T-cell (primary cell): ENCODE measurements around the gene PHKB. TPM values are rescaled to one million over a fixed set of nuclear protein-coding genes. Genes with fewer than 3 reads are reported as not detected.

Source experiments
- ATAC-seq, 4 experiments: fragments of 200-7000 bp in 3 of 4; fragments of 150-1000 bp in 1 of 4; cut with Tn5 transposase; replicated peaks in 1 of 4; 1 replicate in 3 of 4; 2 replicates in 1 of 4; pipeline ENCODE4 v1.10.0; 2021; ENCODE audit warnings: moderate library complexity in 3 of 4, mild to moderate bottlenecking in 2 of 4, moderate number of reproducible peaks in 1 of 4
- CTCF ChIA-PET, 2 donors: fragments of 300-600 bp; sonication (Branson Sonifier 250); formaldehyde crosslinking; loops; one replicate each; lab custom pipeline; 2022; ENCODE audit warnings: antibody characterized with exemption in 2 of 2; lab: Charles Lee
- POLR2A ChIA-PET, 2 donors: fragments of 300-600 bp; sonication (Branson Sonifier 250); formaldehyde crosslinking; loops; one replicate each; lab custom pipeline; 2022; ENCODE audit warnings: antibody characterized with exemption in 2 of 2; lab: Charles Lee
- DNase-seq, 35 experiments: peaks; one replicate each; pipeline versions ENCODE4 v3.0.0 to v3.0.0-alpha.2; 2013 to 2023
- H3K27ac ChIP-seq: one replicate; pipeline ENCODE4 v1.5.1; 2013; ENCODE audit warnings: low read length
- H3K27me3 ChIP-seq, 2 experiments: replicated peaks in 1 of 2; 1 replicate in 1 of 2; 2 replicates in 1 of 2; pipeline versions ENCODE4 v1.6.1 to v1.7.0; 2013; ENCODE audit warnings: low read length in 1 of 2, mixed read lengths in 1 of 2; ENCODE audit not compliant: control insufficient read depth in 2 of 2, insufficient read depth in 2 of 2; ENCODE audit errors: extremely low read depth in 1 of 2
- H3K36me3 ChIP-seq, 2 donors: 1 replicate in 1 of 2; 2 replicates in 1 of 2; pipeline versions ENCODE4 v1.6.1 to v1.7.0; 2013; ENCODE audit warnings: low read length in 1 of 2; ENCODE audit not compliant: control insufficient read depth in 2 of 2, insufficient read depth in 1 of 2; ENCODE audit errors: extremely low read depth in 1 of 2
- H3K4me1 ChIP-seq, 2 experiments: 1 replicate in 1 of 2; 2 replicates in 1 of 2; pipeline versions ENCODE4 v1.6.1 to v1.7.0; 2013; ENCODE audit warnings: low read length in 2 of 2, mixed read lengths in 1 of 2; ENCODE audit not compliant: insufficient read depth in 2 of 2, control insufficient read depth in 1 of 2; ENCODE audit errors: extremely low read depth in 1 of 2
- H3K4me3 ChIP-seq, 2 donors: 1 replicate in 1 of 2; 2 replicates in 1 of 2; pipeline versions ENCODE4 v1.5.1 to v1.7.0; 2013; ENCODE audit warnings: mild to moderate bottlenecking in 2 of 2, low read length in 1 of 2, moderate library complexity in 1 of 2; ENCODE audit not compliant: control insufficient read depth in 1 of 2; ENCODE audit errors: extremely low read depth in 1 of 2
- H3K9me3 ChIP-seq: 2 replicates; pipeline ENCODE4 v1.7.0; 2013
- H3K27ac Mint-ChIP-seq, 2 donors: one replicate each; pipeline ENCODE4 v1.8.0; 2020 to 2021; ENCODE audit warnings: mild to moderate bottlenecking in 2 of 2, mixed read lengths in 2 of 2
- H3K27me3 Mint-ChIP-seq, 2 donors: one replicate each; pipeline ENCODE4 v1.8.0; 2021 to 2022; ENCODE audit warnings: mixed read lengths in 2 of 2
- H3K36me3 Mint-ChIP-seq: one replicate; pipeline ENCODE4 v1.8.0; 2021; ENCODE audit warnings: mixed read lengths
- H3K4me1 Mint-ChIP-seq, 3 donors: one replicate each; pipeline ENCODE4 v1.8.0; 2020 to 2022; ENCODE audit warnings: mixed read lengths in 3 of 3, mild to moderate bottlenecking in 1 of 3
- H3K4me3 Mint-ChIP-seq, 3 donors: one replicate each; pipeline ENCODE4 v1.8.0; 2020 to 2022; ENCODE audit warnings: mild to moderate bottlenecking in 3 of 3, mixed read lengths in 3 of 3, moderate library complexity in 3 of 3
- H3K9me3 Mint-ChIP-seq, 3 donors: one replicate each; pipeline ENCODE4 v1.8.0; 2020 to 2022; ENCODE audit warnings: mixed read lengths in 3 of 3
- WGBS: methylation state at CpG from one replicate; pipeline ENCODE4 v1.1.5; 2013; ENCODE audit warnings: missing lambda C conversion rate; ENCODE audit not compliant: insufficient coverage; 5-methylcytosine and 5-hydroxymethylcytosine counted together
- total RNA-seq, 35 experiments: library from RNA in 6 of 35; stranded (reverse) in 6 of 35; fragments of 120-200 nt in 1 of 35; gene quantifications; one replicate each; pipeline versions ENCODE4 v1.2.1 to v1.2.4 and lab custom pipeline; 2013 to 2026

The PHKB gene
- total RNA-seq, 5 donors from 2014 or later (not counting 1 experiment from before 2014, with no cell fraction given) = 40.6 to 67.5 (median 48.8) TPM

DNA sequence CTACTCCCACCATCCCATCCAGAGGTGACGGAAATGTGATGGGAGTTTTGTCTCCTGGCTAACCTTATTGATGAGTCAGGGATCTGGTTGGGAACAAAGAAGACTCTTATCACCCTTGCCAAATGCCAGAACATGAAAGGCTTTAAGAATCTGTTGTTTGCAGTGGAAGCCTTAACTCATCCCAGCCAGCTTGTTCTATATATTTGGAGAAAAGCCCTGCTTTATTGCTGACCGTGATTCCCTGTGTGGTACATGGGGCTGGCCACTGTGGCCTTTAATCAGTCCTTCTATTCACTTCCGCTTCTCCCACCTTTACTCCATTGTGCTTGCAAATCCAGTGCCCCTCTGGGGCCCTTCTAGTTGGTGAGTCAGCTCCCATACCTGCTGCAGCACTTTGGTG, 156.6 kb downstream of the PHKB start:
- Histone ChIP-seq H3K4me3 (no peak overlapping the region), H3K27ac (no peak overlapping the region), H3K9me3 (peaks cover 2% of the 10 kb centered on the region), H3K36me3 (peaks cover 4 to 6% of the 10 kb centered on the region in 2 donors), H3K4me1 (no peaks in the 10 kb centered on the region), H3K27me3 (no peaks in the 10 kb centered on the region)
- ATAC-seq = no peak
- ChIA-PET POLR2A (no interaction called here), CTCF (no interaction called here)
- DNase-seq = no peak
- H3K27me3 Mint-ChIP-seq = no peaks in the 10 kb centered on the region
- no peaks in the 10 kb centered on the region for H3K9me3 Mint-ChIP-seq
- no CpG with 5 or more reads among the region's 3 CpGs for WGBS
- no peak overlapping the region for H3K4me3 Mint-ChIP-seq
- H3K27ac Mint-ChIP-seq = no peak overlapping the region
- H3K4me1 Mint-ChIP-seq = peaks cover 2 to 6% (median 4%) of the 10 kb centered on the region in 3 donors
- H3K36me3 Mint-ChIP-seq = peaks cover 54% of the 10 kb centered on the region

GRCh38 chr16:47622451-47623176, 161.5 kb downstream of the PHKB start:
- Mint-ChIP-seq H3K4me1 (peaks cover 2 to 12% (median 2%) of the 10 kb centered on the region in 3 donors), H3K27me3 (no peaks in the 10 kb centered on the region), H3K4me3 (no peak overlapping the region), H3K27ac (no peak overlapping the region), H3K9me3 (peaks cover 0 to 9% (median 0%) of the 10 kb centered on the region in 3 donors), H3K36me3 (peaks cover 36% of the 10 kb centered on the region)
- ChIA-PET CTCF (interaction anchor here in 1 of 2 donors (1.0 kb wide), 1 partner anchor 83 kb away, joined by 4 read pairs; no protein-coding TSS in a partner anchor), POLR2A (interaction anchor here in 1 of 2 donors (0.5 kb wide), 1 partner anchor 597 kb away, joined by 5 read pairs; no protein-coding TSS in a partner anchor)
- Histone ChIP-seq H3K27ac (no peak overlapping the region), H3K9me3 (no peaks in the 10 kb centered on the region), H3K4me3 (no peak overlapping the region), H3K36me3 (peaks cover 0 to 2% of the 10 kb centered on the region in 2 donors), H3K27me3 (no peaks in the 10 kb centered on the region), H3K4me1 (no peaks in the 10 kb centered on the region)
- ATAC-seq (no peak), DNase-seq (no peak)
- WGBS = no CpG with 5 or more reads among the region's 1 CpG

DNA sequence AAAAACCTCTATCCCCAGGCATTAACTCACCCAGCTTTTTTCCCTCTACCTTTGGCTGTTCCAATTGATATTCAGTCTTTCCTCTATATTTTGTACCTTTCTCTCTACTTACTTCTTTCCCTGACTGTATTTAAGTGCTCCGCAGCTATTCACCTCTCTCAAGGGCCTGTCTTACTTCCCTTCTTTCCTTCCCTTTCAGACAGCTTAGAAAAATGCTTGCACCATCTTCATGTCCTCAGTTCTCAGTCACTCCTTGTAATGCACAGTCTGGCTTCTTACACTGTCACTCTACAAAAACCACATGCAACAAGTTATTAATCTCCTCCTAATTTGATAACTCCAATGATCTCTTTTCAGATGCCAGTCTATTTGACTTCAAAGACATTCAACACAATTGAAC, 163.4 kb downstream of the PHKB start:
- no peaks in the 10 kb centered on the region for H3K9me3 ChIP-seq
- ChIA-PET POLR2A (interaction anchor here in 1 of 2 donors (0.6 kb wide), 1 partner anchor 528 kb away, joined by 3 read pairs; no protein-coding TSS in a partner anchor), CTCF (no interaction called here)
- Mint-ChIP-seq H3K4me3 (no peak overlapping the region), H3K27me3 (no peaks in the 10 kb centered on the region), H3K4me1 (peaks cover 2 to 6% (median 2%) of the 10 kb centered on the region in 3 donors), H3K9me3 (peaks cover 0 to 9% (median 0%) of the 10 kb centered on the region in 3 donors), H3K36me3 (peaks cover 34% of the 10 kb centered on the region), H3K27ac (no peak overlapping the region)
- H3K36me3 ChIP-seq = peaks cover 0 to 2% of the 10 kb centered on the region in 2 donors
- DNase-seq (no peak), ATAC-seq (no peak)
- no peaks in the 10 kb centered on the region for H3K4me1 ChIP-seq
- H3K27me3 ChIP-seq = no peaks in the 10 kb centered on the region
- no peak overlapping the region for H3K27ac ChIP-seq
- 100% methylated on average over 1 of the region's 1 CpG for WGBS
- no peak overlapping the region for H3K4me3 ChIP-seq

- no CpG with 5 or more reads among the region's 1 CpG for WGBS
- Mint-ChIP-seq H3K36me3 (peaks cover 32% of the 10 kb centered on the region), H3K4me3 (no peak overlapping the region), H3K4me1 (peaks cover 2 to 6% (median 2%) of the 10 kb centered on the region in 3 donors), H3K27me3 (no peaks in the 10 kb centered on the region), H3K9me3 (peaks cover 0 to 9% (median 0%) of the 10 kb centered on the region in 3 donors), H3K27ac (no peak overlapping the region)
- ATAC-seq (no peak), DNase-seq (no peak)
- CTCF ChIA-PET = no interaction called here
- Histone ChIP-seq H3K9me3 (no peaks in the 10 kb centered on the region), H3K27me3 (no peaks in the 10 kb centered on the region), H3K4me3 (no peak overlapping the region), H3K27ac (no peak overlapping the region), H3K4me1 (no peaks in the 10 kb centered on the region), H3K36me3 (peaks cover 0 to 2% of the 10 kb centered on the region in 2 donors)
- POLR2A ChIA-PET = no interaction called here
Measured at GRCh38 chr16:47625115-47625567, 164.0 kb downstream of the PHKB start.

DNA sequence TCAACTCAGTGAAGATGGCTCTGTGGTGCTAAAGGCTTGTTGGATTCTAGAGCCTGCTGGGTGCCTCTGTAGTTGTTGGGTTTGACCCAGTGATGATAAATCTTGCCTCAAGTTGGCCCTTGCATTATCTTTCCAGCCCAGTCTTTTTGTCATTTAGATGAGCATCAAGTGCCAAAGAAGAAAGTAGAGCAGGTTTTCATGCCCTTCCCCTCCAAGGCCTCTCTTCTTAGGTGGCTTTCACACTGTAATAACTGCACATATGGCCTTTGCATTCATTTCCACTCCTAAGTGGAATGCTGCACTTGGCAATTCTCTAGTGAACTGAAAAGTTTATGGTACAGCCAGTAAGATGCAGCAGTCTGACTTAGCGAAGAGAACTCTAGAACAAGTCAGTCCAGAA, 165.1 kb downstream of the PHKB start:
- ATAC-seq (no peak), DNase-seq (no peak)
- Mint-ChIP-seq H3K27ac (no peak overlapping the region), H3K4me1 (peaks cover 2 to 6% (median 2%) of the 10 kb centered on the region in 3 donors), H3K36me3 (peaks cover 34% of the 10 kb centered on the region), H3K27me3 (no peaks in the 10 kb centered on the region), H3K4me3 (no peak overlapping the region), H3K9me3 (peaks cover 0 to 12% (median 3%) of the 10 kb centered on the region in 3 donors)
- CTCF ChIA-PET = no interaction called here
- H3K4me1 ChIP-seq = no peaks in the 10 kb centered on the region
- H3K4me3 ChIP-seq = no peak overlapping the region
- POLR2A ChIA-PET = no interaction called here
- H3K27ac ChIP-seq = no peak overlapping the region
- H3K27me3 ChIP-seq = no peaks in the 10 kb centered on the region
- H3K9me3 ChIP-seq = no peaks in the 10 kb centered on the region
- WGBS = no CpG with 5 or more reads among the region's 1 CpG
- peaks cover 0 to 2% of the 10 kb centered on the region in 2 donors for H3K36me3 ChIP-seq

DNA sequence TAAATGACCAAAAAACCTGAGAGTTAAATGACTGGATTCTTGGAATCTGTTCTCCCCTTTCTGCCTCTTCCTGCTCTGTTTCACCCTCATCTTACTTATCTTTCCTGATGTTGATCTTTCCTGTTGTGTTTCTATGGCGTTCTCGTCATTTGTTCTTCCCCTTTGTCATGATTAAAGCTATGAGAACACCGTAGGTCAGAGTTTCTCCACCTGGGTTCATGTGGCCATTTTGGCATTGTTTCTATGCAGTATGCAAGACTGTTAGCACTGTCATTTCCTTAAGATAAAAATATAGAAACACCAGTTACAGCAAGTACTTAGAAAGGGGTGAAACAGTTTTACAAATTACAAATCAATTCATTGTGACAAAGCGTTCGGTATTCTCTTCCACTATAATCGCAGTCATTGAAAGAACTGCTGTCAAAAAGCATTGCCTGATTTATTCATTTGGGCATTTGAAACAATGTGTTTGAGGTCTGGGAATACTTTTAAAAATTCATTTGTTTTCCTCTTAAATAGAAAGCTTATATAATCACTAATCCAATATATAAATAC, 166.0 kb downstream of the PHKB start:
- Mint-ChIP-seq H3K4me1 (peaks cover 2 to 6% (median 2%) of the 10 kb centered on the region in 3 donors), H3K36me3 (peaks cover 40% of the 10 kb centered on the region), H3K9me3 (peaks cover 0 to 13% (median 3%) of the 10 kb centered on the region in 3 donors), H3K27me3 (no peaks in the 10 kb centered on the region), H3K4me3 (no peak overlapping the region), H3K27ac (no peak overlapping the region)
- DNase-seq (no peak), ATAC-seq (no peak)
- no peak overlapping the region for H3K27ac ChIP-seq
- no peaks in the 10 kb centered on the region for H3K9me3 ChIP-seq
- H3K4me3 ChIP-seq = no peak overlapping the region
- H3K27me3 ChIP-seq = no peaks in the 10 kb centered on the region
- no CpG with 5 or more reads among the region's 6 CpGs for WGBS
- H3K36me3 ChIP-seq = peaks cover 0 to 2% of the 10 kb centered on the region in 2 donors
- ChIA-PET CTCF (no interaction called here), POLR2A (no interaction called here)
- H3K4me1 ChIP-seq = no peaks in the 10 kb centered on the region
